AG04450 (cell line): ENCODE data around the gene KRTAP5-11. TPM values are rescaled to one million over a fixed set of nuclear protein-coding genes. Genes with fewer than 3 reads are reported as not detected.

Experiments
- CTCF ChIA-PET: fragments of 300-600, 350-600 bp; formaldehyde crosslinking; extraction: SDS; loops from one replicate; lab custom pipeline; 2022; ENCODE audit warnings: antibody characterized with exemption, inconsistent platforms; lab: Charles Lee
- POLR2A ChIA-PET: fragments of 350-600 bp; formaldehyde crosslinking; extraction: SDS; loops from one replicate; lab custom pipeline; 2021; ENCODE audit warnings: antibody characterized with exemption, inconsistent platforms; lab: Yijun Ruan, JAX
- DNase-seq: peaks from one replicate; pipeline ENCODE4 v3.0.0-alpha.2; 2011; ENCODE audit warnings: low read depth, low spot score
- H3K27ac ChIP-seq: one replicate; pipeline ENCODE4 v1.5.1; 2012; ENCODE audit warnings: low read depth, low read length, control low read depth
- H3K27me3 ChIP-seq: one replicate; pipeline ENCODE4 v1.6.0; 2012; ENCODE audit warnings: low read length; ENCODE audit not compliant: control insufficient read depth, insufficient read depth
- H3K4me3 ChIP-seq: 2 replicates; pipeline ENCODE4 v1.5.1; 2011; ENCODE audit warnings: mild to moderate bottlenecking, low read depth, low read length, control low read depth
- H3K9me3 ChIP-seq: 2 replicates; pipeline ENCODE4 v1.5.1; 2012; ENCODE audit warnings: low read length; ENCODE audit not compliant: control insufficient read depth, insufficient read depth
- CTCF ChIP-seq: IDR thresholded peaks from 2 replicates; pipeline ENCODE4 v1.5.1; 2011; ENCODE audit warnings: low read depth, low read length, control low read depth, inconsistent platforms
- polyA plus RNA-seq: library from polyadenylated mRNA; depleted of rRNA; stranded (reverse); fragments of >200 nt; gene quantifications from 2 replicates; pipeline ENCODE4 v1.2.3, GENCODE V29; 2011

KRTAP5-11 gene
- polyA plus RNA-seq, 1 experiment, result not detected

- DNase-seq, result no peak
- Histone ChIP-seq H3K27ac (no peak overlapping the region), H3K9me3 (no peaks in the 10 kb centered on the region; the same call in 1 of the 2 replicates), H3K27me3 (peaks cover 4% of the 10 kb centered on the region), H3K4me3 (no peak overlapping the region)
- ChIA-PET CTCF (no interaction called here), POLR2A (no interaction called here)
- TF ChIP-seq CTCF, result no peak
Measured at GRCh38 chr11:71558996-71559395, 23.7 kb downstream of the KRTAP5-11 start.

DNA sequence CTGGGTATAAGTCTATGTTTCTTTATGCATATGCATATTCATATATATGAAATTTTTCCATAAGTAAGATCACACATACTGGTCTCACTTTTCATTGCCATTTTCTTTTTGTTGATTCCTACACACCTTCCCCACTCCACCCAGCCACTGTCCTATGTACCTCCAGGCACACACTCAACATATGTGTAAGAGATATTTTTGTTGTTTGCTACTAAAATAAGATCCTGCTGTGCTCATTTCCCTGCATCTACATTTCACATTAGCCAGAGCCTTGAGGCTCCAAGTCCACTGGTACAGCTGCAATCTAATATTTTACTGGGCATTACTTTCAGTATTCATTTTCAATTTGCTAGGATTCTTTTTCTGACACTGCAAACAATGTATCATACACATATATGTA lies 25.4 kb downstream of the KRTAP5-11 start:
- no peak for DNase-seq
- ChIA-PET CTCF (no interaction called here), POLR2A (no interaction called here)
- no peak overlapping the region for H3K4me3 ChIP-seq
- peaks cover 4% of the 10 kb centered on the region for H3K27me3 ChIP-seq
- H3K27ac ChIP-seq, result no peak overlapping the region
- no peaks in the 10 kb centered on the region; the same call in 1 of the 2 replicates for H3K9me3 ChIP-seq
- TF ChIP-seq CTCF, result no peak

GRCh38 chr11:71556018-71556417 lies 26.7 kb downstream of the KRTAP5-11 start:
- no peaks in the 10 kb centered on the region; the same call in 1 of the 2 replicates for H3K9me3 ChIP-seq
- no peak for TF ChIP-seq CTCF

GRCh38 chr11:71555508-71555907 lies 27.2 kb downstream of the KRTAP5-11 start:
- H3K27ac ChIP-seq, result no peak overlapping the region
- ChIA-PET CTCF (no interaction called here), POLR2A (no interaction called here)
- H3K4me3 ChIP-seq, result no peak overlapping the region
- no peak for TF ChIP-seq CTCF
- DNase-seq, result no peak
- H3K9me3 ChIP-seq, result no peaks in the 10 kb centered on the region; the same call in 1 of the 2 replicates
- peaks cover 4% of the 10 kb centered on the region for H3K27me3 ChIP-seq

More at GRCh38 chr11:71556018-71556417, 26.7 kb downstream of the KRTAP5-11 start:
- Histone ChIP-seq H3K4me3 (no peak overlapping the region), H3K27ac (no peak overlapping the region), H3K27me3 (peaks cover 4% of the 10 kb centered on the region)
- POLR2A ChIA-PET, result no interaction called here
- DNase-seq, result no peak
- CTCF ChIA-PET, result no interaction called here

GRCh38 chr11:71554996-71555395 lies 27.7 kb downstream of the KRTAP5-11 start:
- no peak for TF ChIP-seq CTCF
- H3K27me3 ChIP-seq, result peaks cover 4% of the 10 kb centered on the region
- POLR2A ChIA-PET, result no interaction called here
- no peaks in the 10 kb centered on the region; the same call in 1 of the 2 replicates for H3K9me3 ChIP-seq
- no peak overlapping the region for H3K4me3 ChIP-seq
- DNase-seq, result no peak
- CTCF ChIA-PET, result no interaction called here
- no peak overlapping the region for H3K27ac ChIP-seq
